Measurements from ENCODE around the gene WIPF3.
"Not testable (repeated sequence)": the region's sequence is repeated elsewhere in the genome, so short reads cannot be mapped to it uniquely, and the experiment has no call there.

The WIPF3 gene

DNA sequence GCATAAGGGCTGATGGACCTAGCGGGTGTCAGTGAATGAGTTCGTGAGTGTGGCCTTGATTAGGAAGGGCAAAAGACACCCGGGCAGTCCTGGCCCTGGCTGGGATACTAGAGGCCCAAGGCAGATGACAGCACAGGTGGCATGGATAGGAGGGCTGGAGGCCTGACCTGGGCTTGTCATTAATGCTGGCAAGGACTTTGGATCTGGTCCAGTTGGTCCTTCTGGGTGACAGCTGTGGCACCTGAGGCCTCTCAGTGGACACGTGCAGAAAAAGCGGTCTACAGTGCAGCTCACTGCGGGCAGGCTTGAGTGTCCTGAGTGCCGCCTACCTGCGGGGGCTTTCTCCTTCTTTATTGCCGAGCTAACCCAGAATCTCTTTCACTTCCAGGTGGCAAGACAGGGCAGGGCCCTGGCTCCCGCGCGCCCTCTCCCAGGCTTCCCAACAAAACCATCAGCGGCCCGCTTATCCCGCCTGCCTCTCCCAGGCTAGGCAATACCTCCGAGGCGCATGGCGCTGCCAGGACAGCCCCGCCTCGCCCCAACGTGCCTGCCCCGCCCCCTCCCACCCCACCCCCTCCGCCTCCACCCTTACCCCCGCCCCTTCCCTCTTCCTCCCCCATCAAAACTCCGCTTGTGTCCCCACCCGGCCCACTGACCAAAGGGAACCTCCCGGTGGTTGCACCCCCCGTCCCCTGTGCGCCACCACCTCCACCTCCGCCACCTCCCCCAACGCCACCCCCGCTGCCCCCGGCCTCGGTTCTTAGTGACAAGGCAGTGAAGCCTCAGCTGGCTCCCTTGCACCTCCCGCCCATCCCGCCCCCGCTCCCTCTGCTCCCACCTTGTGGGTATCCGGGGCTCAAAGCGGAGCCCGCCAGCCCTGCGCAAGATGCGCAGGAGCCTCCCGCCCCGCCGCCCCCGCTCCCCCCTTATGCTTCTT is 77.4 kb downstream of the WIPF3 start:
- no peak for DNase-seq

GRCh38 chr7:29884399-29885272 is 78.3 kb downstream of the WIPF3 start:
- no peak for DNase-seq

DNA sequence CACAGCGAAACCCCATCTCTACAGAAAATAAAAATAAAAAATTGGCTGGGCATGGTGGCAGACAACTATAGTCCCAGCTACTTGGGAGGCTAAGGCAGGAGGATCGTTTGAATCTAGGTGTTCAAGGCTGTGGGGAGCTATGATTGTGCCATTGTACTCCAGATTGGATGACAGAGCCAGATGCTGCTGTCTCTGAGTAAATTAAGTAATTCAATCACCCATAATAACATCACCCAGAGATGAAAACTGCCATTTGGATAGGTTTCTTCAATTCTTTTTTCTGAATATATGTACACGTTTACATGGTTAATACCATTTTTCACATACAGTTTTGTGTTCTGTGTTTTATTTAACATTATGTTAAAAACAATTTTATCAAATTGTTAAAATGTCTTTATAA is 79.3 kb downstream of the WIPF3 start:
- DNase-seq = no peak

- DNase-seq = no peak
Observed at GRCh38 chr7:29886827-29887226, 80.5 kb downstream of the WIPF3 start.

GRCh38 chr7:29888006-29888405 is 81.7 kb downstream of the WIPF3 start:
- DNase-seq = no peak

- no peak for DNase-seq
Observed at GRCh38 chr7:29889288-29889687, 83.0 kb downstream of the WIPF3 start.

DNA sequence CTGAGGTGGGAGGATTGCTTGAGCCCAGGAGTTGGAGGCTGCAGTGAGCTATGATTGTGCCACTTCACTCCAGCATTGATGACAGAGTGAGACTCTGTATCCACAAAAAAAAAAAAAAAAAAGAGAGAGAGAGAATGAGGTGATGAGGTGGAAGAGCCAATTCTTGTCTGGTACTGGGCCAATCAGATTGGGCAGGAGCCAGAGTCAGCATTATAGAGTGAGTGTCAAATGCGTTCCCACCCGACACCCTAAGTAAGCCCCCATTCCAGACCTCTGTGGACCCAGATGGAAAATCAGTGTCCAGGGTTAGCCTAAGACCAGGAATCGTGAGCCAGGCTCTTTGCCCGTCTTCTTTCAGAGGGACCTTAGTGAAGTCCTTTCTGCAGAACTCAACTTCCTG is 83.9 kb downstream of the WIPF3 start:
- no peak for DNase-seq

DNA sequence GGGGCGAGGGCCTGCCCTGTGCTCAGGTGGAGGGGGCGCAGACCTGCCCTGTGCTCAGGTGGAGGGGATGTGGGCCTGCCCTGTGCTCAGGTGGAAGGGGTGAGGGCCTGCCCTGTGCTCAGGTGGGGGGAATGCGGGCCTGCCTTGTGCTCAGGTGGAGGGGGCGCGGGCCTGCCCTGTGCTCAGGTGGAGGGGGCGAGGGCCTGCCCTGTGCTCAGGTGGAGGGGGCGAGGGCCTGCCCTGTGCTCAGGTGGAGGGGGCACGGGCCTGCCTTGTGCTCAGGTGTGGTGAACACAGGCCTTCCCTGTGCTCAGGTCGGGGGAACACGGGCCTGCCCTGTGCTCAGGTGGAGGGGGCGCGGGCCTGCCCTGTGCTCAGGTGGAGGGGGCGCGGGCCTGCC is 84.5 kb downstream of the WIPF3 start:
- not testable (repeated sequence) for DNase-seq

- no peak for DNase-seq
Observed at GRCh38 chr7:29891766-29892165, 85.5 kb downstream of the WIPF3 start.

- DNase-seq = no peak
Observed at GRCh38 chr7:29892231-29892630, 85.9 kb downstream of the WIPF3 start.

DNA sequence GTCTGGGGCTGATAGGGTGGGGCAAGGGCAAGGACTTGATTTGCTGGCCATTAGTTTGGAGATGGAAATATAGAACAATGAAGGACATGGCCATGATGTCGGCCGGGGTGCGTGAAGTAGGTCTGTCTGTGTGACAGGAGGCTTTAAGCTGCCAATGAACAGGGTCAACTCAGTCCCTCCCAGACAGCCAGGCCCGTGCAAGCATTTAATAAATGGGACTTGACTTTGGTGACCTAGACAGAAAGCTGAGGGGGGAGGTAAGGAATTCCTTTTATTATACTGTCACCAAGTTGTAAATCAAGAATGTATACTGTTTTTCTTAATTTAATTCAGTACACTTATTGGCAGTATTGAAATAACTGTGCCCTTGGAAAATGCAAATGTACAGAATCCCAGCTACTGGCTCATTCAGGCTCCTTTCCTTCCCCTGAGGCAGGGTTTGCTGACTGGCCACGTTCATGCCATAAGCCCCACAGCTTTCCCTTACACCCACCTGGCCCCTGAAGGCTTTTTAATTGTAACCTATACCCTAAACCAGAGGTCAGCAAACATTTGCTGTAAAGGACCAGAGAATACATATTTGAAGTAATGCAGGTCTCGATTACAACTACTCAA is 87.2 kb downstream of the WIPF3 start:
- no peak for DNase-seq

- no peak for DNase-seq
Observed at GRCh38 chr7:29894256-29894655, 87.9 kb downstream of the WIPF3 start.

DNA sequence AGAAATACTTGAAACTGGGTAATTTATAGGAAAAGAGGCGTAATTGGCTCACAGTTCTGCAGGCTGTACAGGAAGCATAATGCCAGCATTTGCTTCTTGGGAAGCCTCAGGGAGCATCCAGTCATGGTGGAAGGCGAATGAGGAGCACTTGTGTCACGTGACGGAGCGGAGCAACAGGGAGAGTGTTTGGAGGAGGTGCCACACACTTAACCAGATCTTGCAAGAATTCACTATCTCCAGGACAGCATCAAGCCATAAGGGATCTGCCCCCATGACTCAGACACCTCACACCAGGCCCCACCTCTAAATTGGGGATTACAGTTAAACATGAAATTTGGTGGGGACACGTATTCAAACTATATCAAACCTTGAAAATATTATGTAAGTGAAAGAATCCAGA is 89.3 kb downstream of the WIPF3 start:
- no peak for DNase-seq

- no peak for DNase-seq
Observed at GRCh38 chr7:29896685-29897411, 90.5 kb downstream of the WIPF3 start.

GRCh38 chr7:29898301-29898700 is 92.0 kb downstream of the WIPF3 start:
- DNase-seq = no peak

DNA sequence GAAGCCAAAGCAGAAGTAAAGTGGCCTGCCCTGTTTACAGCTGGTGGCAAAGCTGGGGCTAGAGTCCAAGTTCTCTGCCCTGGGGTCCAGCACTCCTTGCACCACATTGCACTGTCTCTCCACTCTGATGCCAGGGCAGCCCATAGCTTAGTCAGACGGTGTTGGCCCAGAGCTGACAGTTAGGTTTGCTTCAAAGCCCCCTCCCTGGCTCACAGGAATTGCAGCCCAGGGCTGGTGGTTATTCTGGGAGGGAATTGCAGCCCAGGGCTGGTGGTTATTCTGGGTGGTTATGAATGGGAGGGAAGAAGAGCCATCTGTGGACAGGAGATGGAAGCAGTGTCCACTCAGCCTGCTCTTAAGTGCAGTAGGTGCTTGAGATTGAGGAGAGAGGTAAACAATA is 94.4 kb downstream of the WIPF3 start:
- no peak for DNase-seq

GRCh38 chr7:29906200-29907022 is 100.1 kb downstream of the WIPF3 start:
- DNase-seq = no peak

DNA sequence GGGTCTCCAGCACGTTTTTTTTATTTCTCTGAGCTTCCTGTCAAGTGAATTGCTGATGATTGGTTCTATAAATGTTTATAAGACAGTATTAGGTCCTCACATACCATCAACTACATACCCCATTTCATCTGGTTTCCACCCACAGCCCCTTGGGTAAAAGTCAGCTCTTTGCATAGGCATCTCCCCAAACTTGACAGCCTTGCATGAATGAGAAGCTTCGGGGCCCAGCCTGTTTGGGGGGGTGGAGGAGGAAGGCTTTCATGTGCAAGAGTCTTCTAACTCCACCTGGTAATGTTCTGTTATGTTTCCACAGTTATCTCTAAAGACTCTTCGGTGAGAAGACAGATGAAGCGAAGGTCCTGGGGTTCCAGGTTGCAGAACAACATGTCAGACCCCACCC is 107.9 kb downstream of the WIPF3 start:
- no peak for DNase-seq

DNA sequence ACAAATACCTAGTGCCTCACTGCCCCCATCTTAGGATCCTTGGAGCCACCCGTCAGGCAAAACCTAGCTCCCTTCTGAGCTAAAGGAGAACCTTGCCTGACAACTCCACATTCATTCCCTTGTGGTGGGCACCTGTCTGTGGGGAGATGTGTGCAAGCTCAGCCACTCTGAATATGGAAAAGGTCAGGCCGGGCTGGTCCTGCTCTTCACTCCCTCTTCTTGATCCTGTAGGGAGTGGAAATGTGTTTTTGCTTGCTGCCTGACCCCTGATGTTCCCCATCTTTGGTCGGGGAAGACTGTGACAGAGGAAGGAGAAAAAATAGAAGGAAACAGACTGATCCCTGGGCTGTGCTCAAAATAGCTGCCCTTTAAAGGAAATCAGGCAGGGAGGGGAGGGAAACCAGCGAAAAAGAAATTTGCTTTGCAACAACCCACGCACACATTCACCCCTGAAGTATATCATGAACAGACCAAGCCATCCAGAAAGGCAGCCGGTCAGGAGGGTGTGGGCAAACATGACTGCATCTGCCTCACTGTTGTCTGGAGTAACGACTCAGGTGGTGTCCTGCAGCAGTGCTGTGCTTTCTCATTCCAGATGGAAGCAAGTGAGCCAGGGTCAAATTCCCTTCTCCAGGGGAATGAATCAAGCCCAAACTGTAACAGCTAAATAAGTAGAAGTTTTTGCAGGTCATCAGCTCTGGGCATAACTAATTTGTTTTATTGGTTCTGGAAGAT is 109.3 kb downstream of the WIPF3 start:
- no peak for DNase-seq

- no peak for DNase-seq
Observed at GRCh38 chr7:29917641-29918040, 111.3 kb downstream of the WIPF3 start.

DNA sequence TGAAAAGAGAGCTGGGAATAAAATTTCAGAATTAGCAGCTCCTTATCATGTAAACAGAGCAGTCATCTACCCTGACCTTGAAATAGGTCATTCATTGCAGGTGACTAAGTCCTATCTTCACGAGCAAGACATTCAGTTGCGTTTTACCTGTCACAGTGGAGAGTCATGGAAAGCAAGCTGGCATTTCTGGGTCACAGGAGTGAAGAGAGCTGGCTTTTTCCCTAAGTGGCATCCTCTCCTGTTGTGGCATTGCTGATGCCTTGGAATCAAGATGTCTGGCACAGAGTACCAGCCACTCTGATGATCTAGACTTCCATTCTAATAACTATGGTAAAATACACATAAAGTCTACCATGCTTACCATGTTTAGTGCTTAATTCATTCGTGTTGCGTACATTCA is 112.5 kb downstream of the WIPF3 start:
- DNase-seq = no peak
